Fibroblast of mammary gland (primary cell): ENCODE data around the gene FABP7.

Experiments used
- DNase-seq: peaks from one replicate; pipeline ENCODE4 v3.0.0-alpha.2; 2010; ENCODE audit warnings: low read depth
- H3K4me3 ChIP-seq: 2 replicates; pipeline ENCODE4 v1.5.1; 2011; ENCODE audit warnings: low read depth, mild to moderate bottlenecking, low read length, moderate library complexity; ENCODE audit not compliant: control insufficient read depth
- TF ChIP-seq, protein P1 (sequence below): conservative IDR thresholded peaks from 2 replicates; pipeline ENCODE4 v1.5.1; 2011; ENCODE audit warnings: low read depth, low read length, inconsistent platforms; ENCODE audit not compliant: control insufficient read depth, insufficient read depth

The FABP7 gene

GRCh38 chr6:122790423-122791309 lies 11.2 kb downstream of the FABP7 start:
- TF ChIP-seq, protein P1, sequence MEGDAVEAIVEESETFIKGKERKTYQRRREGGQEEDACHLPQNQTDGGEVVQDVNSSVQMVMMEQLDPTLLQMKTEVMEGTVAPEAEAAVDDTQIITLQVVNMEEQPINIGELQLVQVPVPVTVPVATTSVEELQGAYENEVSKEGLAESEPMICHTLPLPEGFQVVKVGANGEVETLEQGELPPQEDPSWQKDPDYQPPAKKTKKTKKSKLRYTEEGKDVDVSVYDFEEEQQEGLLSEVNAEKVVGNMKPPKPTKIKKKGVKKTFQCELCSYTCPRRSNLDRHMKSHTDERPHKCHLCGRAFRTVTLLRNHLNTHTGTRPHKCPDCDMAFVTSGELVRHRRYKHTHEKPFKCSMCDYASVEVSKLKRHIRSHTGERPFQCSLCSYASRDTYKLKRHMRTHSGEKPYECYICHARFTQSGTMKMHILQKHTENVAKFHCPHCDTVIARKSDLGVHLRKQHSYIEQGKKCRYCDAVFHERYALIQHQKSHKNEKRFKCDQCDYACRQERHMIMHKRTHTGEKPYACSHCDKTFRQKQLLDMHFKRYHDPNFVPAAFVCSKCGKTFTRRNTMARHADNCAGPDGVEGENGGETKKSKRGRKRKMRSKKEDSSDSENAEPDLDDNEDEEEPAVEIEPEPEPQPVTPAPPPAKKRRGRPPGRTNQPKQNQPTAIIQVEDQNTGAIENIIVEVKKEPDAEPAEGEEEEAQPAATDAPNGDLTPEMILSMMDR = peak; percentile 10
- peak; percentile 34 for DNase-seq
- H3K4me3 ChIP-seq = peak overlapping the region; percentile 84

- DNase-seq = no peak
- no peak overlapping the region for H3K4me3 ChIP-seq
- TF ChIP-seq, protein P1 = no peak
Observed at GRCh38 chr6:122791310-122791679, 11.8 kb downstream of the FABP7 start.

- no peak for DNase-seq
- TF ChIP-seq, protein P1 = no peak
- no peak overlapping the region for H3K4me3 ChIP-seq
Observed at GRCh38 chr6:122792766-122793165, 13.2 kb downstream of the FABP7 start.

- no peak for DNase-seq
- TF ChIP-seq, protein P1 = no peak
- H3K4me3 ChIP-seq = no peak overlapping the region
Observed at GRCh38 chr6:122797537-122797936, 18.0 kb downstream of the FABP7 start.

DNA sequence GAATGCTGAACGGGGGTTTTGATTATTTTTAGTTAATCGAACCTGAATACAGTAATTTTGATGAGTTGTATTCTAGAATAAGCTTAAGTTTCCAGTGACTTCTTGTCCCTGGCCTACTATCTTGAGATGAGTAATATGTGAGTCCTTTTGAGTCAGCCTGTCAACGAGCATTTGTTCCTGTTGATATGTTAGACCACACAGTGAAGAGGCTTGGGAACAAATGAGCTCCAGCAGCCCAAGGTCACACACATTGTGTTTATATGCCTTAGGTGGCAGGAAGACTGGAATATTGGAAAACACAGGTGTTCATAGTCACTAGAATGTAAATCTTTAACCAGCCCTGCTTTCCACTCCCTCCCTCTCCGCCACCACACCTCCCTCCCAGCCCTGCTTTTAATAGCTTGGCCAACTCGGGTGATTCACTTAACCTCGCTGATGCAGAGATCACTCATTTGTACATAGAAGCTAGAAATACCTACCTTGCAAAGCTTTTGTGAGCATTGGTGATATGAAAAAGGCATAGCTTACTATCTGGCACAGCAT lies 18.7 kb downstream of the FABP7 start:
- TF ChIP-seq, protein P1 = no peak
- H3K4me3 ChIP-seq = no peak overlapping the region
- peak; percentile 92 for DNase-seq

DNA sequence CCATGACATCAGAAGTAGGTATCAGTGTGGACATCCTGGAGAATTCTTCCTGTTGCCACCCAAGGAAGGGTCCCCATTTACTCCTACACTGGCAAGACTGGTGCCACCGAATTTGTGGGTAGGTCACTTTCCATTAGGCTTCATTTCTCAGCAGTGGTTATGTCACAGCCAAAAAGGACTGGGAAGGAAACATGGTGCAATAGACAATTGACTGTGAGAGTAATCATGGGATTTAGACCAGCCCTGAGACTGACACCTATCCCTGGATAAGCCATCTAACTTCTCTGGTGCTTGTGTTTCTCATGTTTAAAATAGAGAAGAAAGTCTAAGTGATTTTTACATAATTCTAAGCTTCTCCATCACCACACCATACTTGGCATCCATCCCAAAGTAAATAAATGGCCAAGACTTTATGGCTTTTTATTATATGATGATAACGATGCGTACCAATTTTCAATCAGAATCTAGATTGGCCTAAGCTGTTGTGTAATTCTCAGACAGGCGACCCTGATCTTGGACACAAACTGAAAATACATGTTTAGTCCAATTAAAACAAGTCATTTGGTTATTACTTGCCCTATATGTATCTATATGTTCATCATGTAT lies 19.7 kb downstream of the FABP7 start:
- DNase-seq = no peak
- no peak overlapping the region for H3K4me3 ChIP-seq
- TF ChIP-seq, protein P1 = no peak
